ENCODE measurements around the gene A4GNT. TPM values are rescaled to one million over a fixed set of nuclear protein-coding genes. Genes with fewer than 3 reads are reported as not detected.
"Not testable (repeated sequence)": the region's sequence is repeated elsewhere in the genome, so short reads cannot be mapped to it uniquely, and the experiment has no call there.

A4GNT gene
- polyA plus RNA-seq (ENCODE audit: insufficient read length in 3 of 3) = 1 to 10 TPM in 1 of 3 donors, under 1 TPM in 2; 0.85 to 3.3 (median 1.00) TPM
- long read RNA-seq, donor 1 = 0 reads
- long read RNA-seq, donor 2 = 0 reads
- long read RNA-seq, donor 3 = 0 reads
- long read RNA-seq, donor 4 = 0 reads
- long read RNA-seq, donor 5 = 0 reads
- long read RNA-seq, donor 6 = 0 reads
- long read RNA-seq, donor 7 = 0 reads
- long read RNA-seq, donor 8 = 0 reads
- long read RNA-seq, donor 9 = 0 reads
- long read RNA-seq, donor 10 = 0 reads
- long read RNA-seq, donor 11 = 0 reads
- long read RNA-seq, donor 12 = 0 reads
- long read RNA-seq, donor 13 = 0 reads
- long read RNA-seq, donor 14 = 0 reads
- long read RNA-seq, donor 15 = 0 reads
- long read RNA-seq, donor 16 = 0 reads

DNA sequence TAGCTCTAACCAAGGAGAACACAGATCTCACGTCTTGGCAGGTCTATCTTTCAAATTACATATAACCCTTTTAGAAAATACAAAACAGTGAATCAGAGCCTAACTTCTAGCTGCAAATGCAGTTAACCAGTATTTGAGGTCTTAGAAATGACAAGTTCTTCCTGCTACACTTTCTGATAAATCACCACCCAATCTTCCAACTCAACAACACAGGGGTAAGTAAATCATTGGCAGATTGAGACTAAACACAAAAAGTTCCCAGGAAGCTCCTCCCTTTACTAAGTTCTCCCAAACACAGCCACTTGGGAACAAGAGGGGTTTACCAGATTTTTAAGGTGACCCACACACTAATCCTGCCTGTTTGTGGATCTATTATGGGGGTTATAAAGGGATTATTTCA is at the start of gene A4GNT:
A4GNT (minus strand) TSS at position 152 of the 400 bp plus-strand sequence. CDS start 1,134 bp downstream, outside the sequence.
- DNase-seq (ENCODE audit: extremely low read depth in 1 of 11, low read depth in 9 of 11, low spot score in 4 of 11) = no peak

GRCh38 chr3:138180375-138181029 is 48.3 kb upstream of the A4GNT start:
- no peak for DNase-seq (ENCODE audit: extremely low read depth in 1 of 11, low read depth in 9 of 11, low spot score in 4 of 11)

DNA sequence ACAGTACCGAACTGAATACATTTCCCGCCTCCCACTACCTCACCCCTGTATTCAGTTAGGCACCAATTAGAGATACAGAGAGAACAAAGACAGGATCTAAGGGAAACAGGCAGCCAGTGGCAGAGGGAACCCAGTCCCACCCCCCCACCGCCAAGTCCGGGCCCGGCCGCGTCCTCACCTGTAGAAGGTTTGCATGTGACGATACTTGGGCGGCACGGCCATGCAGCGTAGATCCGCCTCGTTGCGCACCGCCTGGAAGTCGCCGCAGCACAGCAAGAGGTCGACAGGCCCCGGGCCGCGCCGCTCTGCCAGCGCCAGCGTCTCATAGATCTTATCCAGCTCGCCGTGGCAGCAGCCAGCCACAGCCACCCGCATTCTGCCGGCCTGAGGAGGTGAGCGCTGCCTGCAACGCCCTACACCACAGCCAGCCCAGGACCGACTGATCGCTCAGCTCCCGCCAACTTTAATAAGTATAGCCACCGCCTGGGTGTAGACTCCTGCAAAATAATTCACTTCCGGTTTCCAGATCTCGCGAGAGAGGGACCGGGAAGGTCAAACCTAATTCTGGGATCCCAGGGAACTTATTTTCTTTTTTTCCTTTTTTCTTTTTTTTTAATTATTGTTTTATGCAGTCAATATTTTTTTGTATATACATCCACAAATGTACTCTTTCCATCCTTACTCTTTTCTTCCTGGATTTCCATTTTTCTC is 42.4 kb upstream of the A4GNT start, which contains the start of gene DBR1:
DBR1 (minus strand) TSS at position 501 of the 711 bp plus-strand sequence; CDS start at position 375, 126 bp downstream.
- peak; percentile 73 to 90 (median 80) for DNase-seq (ENCODE audit: extremely low read depth in 1 of 11, low read depth in 9 of 11, low spot score in 4 of 11)

GRCh38 chr3:138173769-138174420 is 41.7 kb upstream of the A4GNT start:
- DNase-seq (ENCODE audit: extremely low read depth in 1 of 11, low read depth in 9 of 11, low spot score in 4 of 11) = no peak

DNA sequence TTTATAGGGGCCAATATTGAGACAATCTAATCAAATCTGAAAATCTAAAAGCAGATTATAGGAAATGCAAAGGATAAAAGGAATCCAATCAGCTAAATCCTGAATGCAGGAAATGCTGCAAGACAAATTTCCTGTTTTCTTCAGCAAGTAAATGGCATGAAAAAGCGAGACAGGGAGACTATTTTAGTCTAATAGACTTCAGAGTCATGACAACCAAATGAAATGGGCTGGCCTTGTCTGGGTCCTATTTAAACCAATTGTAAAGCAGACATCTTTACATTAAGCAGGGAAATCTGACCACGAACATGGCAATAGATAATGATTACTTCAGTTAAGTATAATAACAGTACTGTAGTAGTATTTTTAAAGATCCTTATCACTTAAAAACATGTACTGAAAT is 40.4 kb upstream of the A4GNT start:
- no peak for DNase-seq (ENCODE audit: extremely low read depth in 1 of 11, low read depth in 9 of 11, low spot score in 4 of 11)

- DNase-seq (ENCODE audit: extremely low read depth in 1 of 11, low read depth in 9 of 11, low spot score in 4 of 11) = no peak
Measured at GRCh38 chr3:138165061-138165460, 32.9 kb upstream of the A4GNT start.

GRCh38 chr3:138157743-138158142 is 25.6 kb upstream of the A4GNT start:
- no peak for DNase-seq (ENCODE audit: extremely low read depth in 1 of 11, low read depth in 9 of 11, low spot score in 4 of 11)

DNA sequence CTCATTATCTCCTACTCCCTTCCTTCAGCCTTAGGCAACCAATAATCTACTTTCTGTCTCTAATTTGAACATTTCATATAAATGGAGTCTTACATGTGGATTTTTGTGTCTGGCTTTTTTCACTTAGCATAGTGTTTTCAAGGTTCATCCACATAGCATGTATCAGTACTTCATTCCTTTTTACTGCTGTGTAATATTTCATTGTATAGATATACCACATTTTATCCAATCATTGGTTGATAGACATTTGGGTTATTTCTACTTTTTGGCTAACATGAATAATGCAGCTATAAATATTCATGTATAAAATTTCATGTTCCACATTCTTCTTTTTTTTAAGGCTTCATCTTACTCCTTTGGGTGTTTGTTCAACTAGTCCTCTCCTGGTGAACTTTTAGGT is 22.3 kb upstream of the A4GNT start:
- DNase-seq (ENCODE audit: extremely low read depth in 1 of 11, low read depth in 9 of 11, low spot score in 4 of 11) = no peak

DNA sequence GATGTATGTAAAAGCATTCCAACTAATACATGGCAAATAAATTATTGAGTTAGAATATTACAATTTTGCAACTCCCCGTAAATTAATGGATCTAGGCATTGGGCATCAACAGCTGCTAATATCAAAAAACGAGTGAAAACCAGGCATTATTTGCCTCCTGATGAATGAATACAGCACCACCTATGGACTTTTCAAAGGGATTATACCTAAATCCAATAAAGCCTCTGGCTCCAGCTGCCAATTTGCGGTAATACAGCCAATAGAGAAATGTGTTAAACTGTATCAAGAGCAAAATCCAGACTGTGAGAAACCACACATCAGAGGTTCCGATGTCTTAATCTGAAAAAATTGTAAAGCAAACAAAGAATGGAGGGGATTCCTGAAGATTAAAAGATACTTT is 16.3 kb upstream of the A4GNT start:
- no peak for DNase-seq (ENCODE audit: extremely low read depth in 1 of 11, low read depth in 9 of 11, low spot score in 4 of 11)

GRCh38 chr3:138142181-138142580 is 10.0 kb upstream of the A4GNT start:
- not testable (repeated sequence) for DNase-seq (ENCODE audit: extremely low read depth in 1 of 11, low read depth in 9 of 11, low spot score in 4 of 11)

DNA sequence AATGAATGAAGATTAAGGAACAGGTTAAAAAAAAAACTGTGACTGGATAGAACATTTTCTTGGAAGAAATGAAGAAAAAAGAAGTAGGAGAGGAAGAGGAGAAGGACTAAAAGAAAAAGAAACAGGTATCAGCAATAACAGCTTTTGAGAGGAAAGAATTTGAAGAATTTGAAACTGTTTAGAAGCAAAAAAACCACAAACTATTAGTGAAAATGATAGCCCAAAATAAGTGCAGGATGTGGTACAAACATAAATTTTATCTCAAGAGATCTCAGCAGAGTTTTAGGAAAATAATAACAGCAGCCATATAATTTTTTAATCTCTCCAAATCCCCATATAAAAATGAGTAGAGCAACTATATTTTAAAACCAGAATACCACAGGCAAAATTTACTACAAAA is 8.8 kb upstream of the A4GNT start:
- no peak for DNase-seq (ENCODE audit: extremely low read depth in 1 of 11, low read depth in 9 of 11, low spot score in 4 of 11)

- no peak for DNase-seq (ENCODE audit: extremely low read depth in 1 of 11, low read depth in 9 of 11, low spot score in 4 of 11)
Measured at GRCh38 chr3:138139691-138140090, 7.5 kb upstream of the A4GNT start.

DNA sequence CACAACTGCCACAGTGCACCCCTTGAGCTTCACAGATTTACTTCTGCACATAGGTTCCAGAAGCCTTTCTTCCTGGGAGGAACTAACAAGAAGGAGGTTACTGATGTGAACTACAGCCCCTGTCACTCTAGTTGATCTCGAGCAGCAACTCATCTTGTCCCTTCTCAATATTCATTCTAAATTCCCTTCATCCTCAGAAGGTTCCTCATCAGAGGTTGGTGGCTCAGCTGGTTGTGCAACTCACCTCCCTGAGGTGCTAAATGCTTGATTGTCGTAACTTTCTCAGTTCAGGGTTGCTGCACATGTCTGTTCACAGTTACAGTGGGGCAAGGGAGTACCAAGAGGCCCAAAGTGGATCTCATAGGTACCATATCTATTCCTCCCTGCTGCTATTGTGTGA is 5.7 kb upstream of the A4GNT start:
- no peak for DNase-seq (ENCODE audit: extremely low read depth in 1 of 11, low read depth in 9 of 11, low spot score in 4 of 11)

DNA sequence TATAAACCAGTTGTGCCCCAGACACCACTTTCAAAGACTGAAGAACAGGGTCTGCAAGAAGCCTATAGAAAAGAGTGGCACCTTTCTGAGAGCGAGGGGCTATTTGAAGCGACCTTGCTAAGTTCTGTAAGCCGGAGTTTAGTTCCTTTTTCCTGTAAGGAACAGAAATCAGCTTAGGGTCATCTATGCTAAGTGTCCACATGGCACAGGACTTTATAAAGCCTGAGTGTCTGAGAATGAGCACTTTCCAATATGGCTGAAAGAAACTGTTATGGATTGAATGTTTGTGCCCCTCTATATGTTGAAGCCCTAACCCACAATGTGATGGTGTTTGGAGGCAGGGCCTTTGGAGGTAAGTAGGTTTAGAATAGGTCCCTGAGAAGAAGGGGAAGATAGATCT is 4.0 kb upstream of the A4GNT start:
- DNase-seq (ENCODE audit: extremely low read depth in 1 of 11, low read depth in 9 of 11, low spot score in 4 of 11) = no peak

- no peak for DNase-seq (ENCODE audit: extremely low read depth in 1 of 11, low read depth in 9 of 11, low spot score in 4 of 11)
Measured at GRCh38 chr3:138135833-138136194, 3.6 kb upstream of the A4GNT start.

DNA sequence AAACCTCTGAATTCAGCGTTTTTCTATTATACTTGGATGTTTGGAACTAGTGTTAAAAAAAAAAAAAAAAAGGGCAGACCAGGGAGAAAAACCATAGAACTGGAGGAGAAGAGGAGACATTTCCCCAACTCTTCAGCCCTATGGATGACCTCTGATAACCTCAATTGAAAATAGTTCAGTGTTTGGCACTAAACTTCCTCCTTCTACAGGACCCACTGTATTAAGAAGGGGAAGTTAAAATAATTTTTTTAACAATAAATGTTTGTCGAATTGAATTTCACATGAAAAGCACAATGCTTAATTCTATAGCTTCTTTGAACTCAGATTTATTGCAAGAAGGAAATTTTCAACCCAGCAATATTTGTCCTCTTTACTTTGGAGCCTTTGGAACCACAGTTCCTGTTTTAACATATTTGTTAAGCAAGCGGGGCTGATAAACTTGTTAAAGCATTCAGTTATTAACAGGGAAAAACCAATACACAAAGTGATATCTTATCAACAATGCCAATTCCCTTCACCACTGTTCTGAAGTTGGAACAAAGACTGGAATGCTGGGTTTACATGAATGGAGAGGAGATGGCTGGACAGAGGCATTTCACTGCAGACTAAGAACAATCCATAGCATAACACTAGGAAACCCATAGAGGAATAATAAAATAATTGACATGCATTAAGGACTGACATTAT is 3.1 kb upstream of the A4GNT start:
- no peak for DNase-seq (ENCODE audit: extremely low read depth in 1 of 11, low read depth in 9 of 11, low spot score in 4 of 11)

DNA sequence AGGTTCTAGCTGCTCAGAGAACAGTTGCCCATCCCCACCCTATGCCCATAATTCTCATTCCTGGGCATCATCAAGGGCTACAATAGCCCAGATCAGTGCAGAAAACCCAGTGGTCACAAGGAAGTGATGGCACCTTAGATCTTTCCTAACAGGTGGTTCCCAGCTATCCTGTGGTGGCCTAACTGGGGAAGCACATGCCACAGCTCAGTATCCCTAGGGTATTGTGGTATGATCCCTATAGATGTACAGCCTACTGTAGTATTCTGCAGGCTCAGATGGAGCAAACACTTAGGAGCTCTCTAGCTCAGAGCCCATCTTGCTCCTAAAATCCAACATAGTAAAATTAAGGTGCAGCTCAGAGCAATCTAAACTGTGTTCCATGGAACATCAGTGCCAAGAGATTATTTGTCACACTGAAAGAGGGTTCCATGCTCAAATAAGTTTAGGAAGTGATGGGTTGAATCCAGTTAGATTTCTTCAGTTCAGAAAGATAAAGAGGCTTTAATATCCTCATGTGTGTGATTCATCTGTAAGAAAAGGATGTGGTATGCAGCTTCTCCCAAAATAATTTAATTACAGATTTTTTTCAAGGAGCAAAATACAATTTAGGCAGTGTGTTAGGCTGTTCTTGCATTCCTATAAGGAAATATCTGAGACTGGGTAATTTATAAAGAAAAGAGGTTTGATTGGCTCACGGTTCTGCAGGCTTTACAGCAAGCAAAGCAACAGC is 4.4 kb downstream of the A4GNT start:
- DNase-seq (ENCODE audit: extremely low read depth in 1 of 11, low read depth in 9 of 11, low spot score in 4 of 11) = no peak

- peak in 4 of 11 donors; percentile 16 to 44 (median 32) for DNase-seq (ENCODE audit: extremely low read depth in 1 of 11, low read depth in 9 of 11, low spot score in 4 of 11)
Measured at GRCh38 chr3:138125548-138126221, 6.5 kb downstream of the A4GNT start.
